T-helper 1 cell (primary cell): Measurements from ENCODE around the gene IPO4.

ENCODE experiments used
- DNase-seq, 5 donors: peaks; one replicate each; pipeline ENCODE4 v3.0.0-alpha.2; 2012 to 2020

IPO4 gene

DNA sequence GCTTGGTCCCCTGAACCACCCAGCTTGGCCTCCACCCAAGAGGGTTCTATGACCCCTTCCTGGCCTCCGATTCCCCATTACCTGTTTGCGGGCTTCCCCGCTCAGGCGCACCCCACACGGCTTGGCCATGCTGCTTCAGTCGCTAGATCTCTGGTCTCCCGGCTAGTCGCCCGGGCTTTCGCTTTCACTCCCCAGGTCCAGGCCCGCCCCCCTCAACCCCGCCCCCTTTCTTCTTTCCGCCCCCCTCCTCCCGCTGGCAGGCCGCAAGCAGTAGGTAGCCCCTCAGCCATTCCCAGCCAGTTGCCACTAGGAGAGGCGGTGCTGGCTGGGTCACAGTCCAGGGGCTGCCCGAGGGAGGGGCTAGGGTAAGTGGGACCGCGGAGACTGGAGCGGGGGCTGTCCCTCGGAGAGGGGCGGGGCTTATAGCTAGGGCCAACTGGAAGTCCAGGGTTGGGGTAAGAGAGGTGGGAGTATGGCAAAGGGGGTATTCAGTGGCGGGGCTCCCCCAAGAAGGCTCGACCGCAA, 42.1 kb downstream of the IPO4 start, which contains the start of gene PSME2:
PSME2 (minus strand) TSS at position 158 of the 525 bp plus-strand sequence; CDS start at position 129, 29 bp downstream.
- DNase-seq, result peak; percentile 75 to 95 (median 77)

DNA sequence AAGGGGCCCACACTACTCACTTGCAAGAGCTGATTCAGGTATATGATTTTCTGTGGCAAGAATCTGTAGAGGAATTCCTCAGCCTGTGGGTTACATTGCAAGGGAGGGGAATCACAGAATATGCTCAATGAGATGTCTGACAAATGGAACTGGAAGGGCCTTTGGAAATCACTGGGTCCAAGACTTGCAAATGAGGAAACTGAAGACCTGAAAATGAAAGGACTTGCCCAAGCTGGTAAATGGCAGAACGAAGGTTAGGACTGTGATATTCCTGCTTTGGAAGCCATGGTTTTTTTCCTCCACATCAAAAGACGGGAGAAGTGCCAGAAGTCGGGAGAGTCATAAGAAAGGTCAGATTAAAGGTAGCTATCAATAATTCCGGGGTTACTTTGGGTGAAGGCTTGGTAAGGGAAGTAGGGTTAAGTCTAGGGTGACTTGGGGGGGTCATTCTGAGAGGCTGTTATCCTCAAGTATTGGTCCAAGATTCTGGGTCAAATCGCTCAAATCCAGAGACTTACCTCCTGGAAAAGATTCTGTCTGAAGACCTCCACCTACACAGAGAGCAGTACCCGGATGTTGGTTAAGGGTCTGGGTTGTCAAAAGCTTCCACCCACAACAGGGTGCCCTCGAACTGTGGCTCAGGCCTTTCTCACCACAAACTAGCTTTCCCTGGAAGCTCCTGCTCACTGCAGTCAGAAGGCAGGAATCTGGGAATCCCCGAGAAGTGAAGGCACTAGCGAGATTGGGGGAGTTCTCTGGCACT, 42.7 kb downstream of the IPO4 start:
- DNase-seq, result no peak

DNA sequence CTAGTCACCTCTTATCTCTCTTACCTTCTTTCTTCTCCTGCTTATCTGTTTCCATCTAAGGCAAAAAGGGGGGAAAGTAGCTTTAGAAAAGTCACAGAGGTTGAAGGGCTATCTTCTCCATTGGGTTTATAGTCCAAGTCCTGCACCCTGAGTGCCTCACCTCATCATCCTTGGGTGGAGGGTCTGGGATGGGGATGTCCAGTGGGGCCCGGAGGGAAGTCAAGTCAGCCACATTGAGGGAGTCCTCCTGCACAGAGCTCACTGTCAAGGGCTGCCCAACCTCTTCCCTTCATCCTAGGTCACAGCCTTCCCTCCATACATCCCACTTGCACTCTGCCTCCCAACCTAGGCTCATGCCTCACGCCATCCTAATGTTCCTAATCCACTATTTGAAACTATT, 43.4 kb downstream of the IPO4 start:
- no peak for DNase-seq

DNA sequence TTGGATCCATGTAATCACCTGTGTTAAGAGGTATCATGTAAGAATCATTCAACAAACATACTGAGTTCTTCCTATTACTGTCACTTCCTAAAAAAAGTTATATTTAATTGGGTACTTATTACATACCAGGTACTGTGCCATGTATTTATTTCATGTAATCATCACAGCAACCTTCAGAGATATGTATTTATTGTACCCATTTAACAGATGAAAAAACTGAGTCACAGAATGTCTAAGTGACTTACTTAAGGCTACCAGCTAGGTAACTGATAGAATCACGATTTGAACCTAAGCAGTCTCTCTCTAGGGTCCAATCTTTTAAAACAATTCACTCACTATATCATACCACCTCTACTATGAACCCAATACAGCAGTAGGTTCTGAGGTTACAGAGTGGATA, 44.2 kb downstream of the IPO4 start:
- no peak for DNase-seq

DNA sequence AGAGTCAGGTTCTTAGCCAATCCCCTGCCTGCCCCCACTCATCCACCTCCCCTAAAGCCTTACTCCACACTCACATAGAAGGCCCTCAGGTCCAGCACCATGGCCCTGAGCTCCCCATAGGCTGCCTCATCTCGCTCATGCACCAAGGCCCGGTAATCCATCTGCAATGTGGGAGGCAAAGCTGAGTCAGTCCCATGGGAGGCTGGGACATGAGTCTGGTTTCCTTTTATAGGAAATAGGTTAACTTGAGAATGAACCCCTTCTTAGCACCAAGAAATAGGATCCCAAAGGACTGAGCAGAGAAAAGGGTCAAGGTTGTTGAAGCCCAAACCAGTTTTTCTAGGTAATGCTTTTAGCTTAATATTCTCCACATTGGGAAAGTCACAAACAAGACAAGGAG, 45.1 kb downstream of the IPO4 start:
- no peak for DNase-seq

DNA sequence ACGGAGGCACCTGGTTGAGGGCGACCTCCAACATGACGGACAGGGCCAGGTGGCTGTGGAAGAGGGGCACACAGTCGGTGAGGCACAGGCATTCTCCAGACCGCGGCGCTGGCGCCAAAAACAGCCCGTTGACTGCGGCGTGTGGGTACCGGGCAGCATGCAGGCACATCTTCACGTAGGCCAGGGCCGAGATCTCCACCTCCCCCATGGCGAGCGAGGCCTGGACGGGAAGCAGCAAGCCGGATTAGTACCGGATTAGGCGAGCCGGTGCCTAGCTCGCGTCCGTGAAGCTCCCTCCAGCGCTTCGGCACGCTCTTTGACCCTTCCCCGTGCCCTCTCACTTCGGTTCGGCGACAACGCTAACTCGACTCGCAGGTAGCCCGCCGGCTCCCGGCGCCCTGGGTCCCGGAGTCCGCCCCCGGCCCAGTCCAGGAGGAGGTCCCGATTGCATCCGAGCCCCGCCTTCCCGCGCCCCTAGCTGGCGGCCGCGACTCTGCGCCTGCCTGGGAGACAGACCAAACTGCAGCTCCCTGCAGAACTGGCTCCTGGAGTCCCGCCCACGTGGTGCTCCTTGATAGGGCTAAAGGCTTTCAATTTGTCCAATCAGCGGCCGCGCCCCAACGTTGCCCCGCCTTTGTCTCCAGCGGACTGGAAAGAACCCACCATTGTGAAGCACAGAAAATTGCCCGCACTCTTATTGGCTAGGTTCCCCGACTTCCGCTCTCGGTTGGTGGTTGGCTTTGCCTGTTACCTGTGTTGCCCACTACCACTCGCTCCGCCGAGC, 47.3 kb downstream of the IPO4 start, which contains the start of gene EMC9:
EMC9 (minus strand) TSS at position 495 of the 784 bp plus-strand sequence; CDS start at position 208, 287 bp downstream.
- peak; percentile 98 to 100 (median 99) for DNase-seq

DNA sequence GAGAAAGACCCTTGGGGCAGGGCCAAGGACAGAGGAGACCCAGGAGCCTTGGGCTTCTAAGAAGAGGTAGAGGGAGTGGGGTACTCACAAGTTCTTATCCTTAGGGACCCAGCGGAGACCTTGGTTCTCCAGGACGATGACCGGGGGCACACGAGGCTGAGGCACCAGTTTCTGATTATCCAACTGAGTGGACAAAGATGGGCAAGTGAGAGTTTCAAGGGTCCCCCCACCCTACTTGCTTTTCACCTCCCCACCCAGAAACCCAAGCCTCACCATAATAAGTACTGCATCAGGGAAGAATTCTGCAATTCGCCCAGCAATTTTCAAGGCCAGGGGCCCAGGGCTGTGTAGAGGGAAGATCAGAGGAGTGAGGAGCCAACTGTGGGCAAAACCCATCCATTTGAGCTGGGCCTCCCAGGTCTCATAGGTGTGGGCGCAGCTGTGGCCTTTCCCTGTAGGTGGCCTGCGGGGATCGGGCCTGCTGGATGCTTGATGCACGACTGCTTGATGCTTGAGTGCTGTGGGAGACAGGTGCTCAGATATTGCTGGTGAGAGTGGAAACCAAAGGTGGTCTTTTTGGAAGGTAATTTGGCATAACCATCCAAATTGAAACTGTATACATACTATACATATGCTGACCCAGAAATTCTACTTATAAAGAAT, 49.2 kb downstream of the IPO4 start:
- DNase-seq, result peak in 1 of 5 donors; percentile 24

DNA sequence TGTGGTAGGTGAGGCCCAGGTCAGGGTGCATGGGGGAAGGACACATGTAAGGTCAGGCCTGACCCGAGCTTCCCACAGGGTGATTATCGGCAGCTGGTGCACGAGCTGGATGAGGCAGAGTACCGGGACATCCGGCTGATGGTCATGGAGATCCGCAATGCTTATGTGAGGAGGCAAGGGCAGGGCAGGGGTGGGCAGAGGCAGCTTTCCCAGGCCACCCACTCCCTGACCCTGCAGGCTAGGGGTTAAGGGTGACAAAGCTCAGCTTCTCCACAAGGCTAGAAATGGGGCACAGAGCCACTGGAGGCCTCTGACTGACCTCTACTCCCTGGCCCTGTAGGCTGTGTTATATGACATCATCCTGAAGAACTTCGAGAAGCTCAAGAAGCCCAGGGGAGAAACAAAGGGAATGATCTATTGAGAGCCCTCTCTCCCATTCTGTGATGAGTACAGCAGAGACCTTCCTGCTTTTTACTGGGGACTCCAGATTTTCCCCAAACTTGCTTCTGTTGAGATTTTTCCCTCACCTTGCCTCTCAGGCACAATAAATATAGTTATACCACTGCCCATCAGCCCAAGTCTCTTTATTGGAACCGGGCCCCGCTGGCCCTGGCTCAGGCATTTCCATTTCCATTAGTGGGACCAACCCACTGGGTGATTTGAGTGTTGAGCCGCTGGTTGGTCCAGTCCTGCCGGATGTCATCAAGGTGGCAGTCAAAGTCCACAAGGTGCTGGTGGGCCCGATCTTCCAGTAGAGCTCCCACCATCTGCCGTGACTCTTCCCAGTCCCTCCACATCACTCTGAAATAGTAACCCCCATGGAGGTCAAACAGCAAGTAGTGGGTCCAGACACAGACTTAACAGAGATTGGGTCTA, 50.0 kb downstream of the IPO4 start:
- no peak for DNase-seq

DNA sequence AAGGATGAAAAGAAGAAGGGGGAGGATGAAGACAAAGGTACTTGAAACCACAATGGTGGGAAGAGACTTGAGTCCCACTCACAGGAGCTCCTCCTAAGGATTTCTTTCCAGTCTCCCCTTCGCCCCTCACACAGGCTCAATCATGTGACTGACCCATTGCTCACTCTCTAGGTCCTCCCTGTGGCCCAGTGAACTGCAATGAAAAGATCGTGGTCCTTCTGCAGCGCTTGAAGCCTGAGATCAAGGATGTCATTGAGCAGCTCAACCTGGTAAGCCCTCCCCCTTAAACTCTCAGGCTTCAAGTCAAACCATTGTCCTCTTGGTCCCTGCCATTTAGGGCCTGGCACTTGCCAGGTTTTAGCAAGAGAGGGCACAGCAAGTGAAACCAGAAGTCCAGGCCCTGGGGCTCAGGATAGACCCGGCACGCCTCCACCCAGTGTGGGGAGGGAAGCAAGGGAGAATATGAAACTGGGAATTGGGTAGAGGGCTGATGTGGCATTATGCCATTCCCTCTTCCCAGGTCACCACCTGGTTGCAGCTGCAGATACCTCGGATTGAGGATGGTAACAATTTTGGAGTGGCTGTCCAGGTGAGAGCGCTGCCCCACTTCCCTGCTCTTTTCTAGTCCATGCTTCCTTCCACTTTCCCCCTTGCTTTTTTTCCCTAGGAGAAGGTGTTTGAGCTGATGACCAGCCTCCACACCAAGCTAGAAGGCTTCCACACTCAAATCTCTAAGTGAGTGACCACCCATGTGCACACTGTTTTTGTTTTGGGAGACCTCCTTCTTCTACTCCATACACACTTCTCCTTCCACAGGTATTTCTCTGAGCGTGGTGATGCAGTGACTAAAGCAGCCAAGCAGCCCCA, 50.9 kb downstream of the IPO4 start:
- no peak for DNase-seq

DNA sequence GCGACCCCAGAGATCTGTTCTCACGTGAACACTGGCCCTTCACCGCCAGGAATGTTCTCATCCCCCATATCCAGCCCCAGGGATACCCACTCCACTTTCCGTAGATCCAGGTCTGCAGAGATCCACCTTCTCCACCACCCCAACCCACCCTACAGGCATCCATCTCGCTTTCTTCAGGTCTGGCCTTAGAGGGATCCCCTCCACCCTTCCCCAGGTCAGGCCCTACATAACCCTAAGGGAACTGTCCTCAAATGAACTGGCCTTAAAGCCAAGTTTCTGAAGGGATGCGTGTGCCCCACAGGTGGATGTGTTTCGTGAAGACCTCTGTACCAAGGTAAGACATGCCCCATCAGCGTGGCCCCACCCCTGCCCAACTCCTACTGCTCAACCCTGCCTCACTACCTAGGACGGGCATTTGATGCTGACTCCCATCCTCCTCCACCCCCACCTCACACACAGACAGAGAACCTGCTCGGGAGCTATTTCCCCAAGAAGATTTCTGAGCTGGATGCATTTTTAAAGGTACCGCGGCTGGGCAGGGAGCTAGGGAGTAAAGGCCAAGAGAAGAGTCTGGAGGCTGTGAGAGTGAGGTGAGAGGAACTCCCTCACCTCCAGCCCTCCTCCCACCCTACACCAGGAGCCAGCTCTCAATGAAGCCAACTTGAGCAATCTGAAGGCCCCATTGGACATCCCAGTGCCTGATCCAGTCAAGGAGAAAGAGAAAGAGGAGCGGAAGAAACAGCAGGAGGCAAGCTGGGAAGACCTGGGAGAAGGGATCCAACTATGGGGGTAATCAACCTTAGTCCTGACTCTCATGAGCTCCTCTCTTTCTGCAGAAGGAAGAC, 51.7 kb downstream of the IPO4 start:
- no peak for DNase-seq

DNA sequence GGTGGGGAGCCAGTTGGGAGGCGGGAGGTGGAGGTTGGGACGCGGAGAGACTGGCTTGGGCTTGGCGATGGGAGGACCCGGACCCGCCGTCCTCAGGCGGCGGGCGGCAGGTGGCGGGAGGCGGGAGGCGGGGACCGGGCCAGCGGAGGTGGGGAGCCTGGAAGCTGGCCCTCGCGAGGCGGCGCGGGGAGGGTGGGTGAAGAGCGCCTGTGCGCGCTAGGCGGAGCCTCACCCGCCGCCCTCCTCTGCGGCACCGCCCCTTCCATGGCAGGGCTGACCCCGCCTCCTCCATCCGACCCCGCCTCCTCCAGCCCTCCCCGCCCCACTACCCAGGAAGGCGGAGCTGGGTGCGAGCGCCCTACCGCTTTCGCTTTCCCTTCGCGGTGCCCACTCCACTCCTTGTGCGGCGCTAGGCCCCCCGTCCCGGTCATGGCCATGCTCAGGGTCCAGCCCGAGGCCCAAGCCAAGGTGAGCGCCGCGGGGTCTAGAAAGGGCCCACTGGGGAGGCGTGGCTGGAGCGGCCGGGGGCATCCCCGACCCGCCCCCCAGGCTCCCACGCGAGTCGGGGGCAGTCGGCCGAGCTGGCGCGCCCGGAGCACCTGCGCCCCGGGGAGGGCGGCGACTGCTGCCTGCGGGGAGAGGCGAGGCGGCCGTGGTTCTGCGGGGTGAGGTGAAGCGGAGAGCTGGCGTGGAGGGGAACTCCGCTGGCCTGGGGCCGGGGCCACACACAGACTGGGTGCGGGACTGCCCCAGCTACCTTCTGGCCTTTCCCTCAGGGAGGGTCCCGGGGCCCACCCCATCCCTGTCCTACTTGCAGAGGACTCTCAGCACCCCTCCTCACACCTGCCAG, 52.6 kb downstream of the IPO4 start, which contains the start of gene PSME1:
PSME1 (plus strand) TSS at position 361 of the 850 bp plus-strand sequence; CDS start at position 430, 69 bp downstream.
- DNase-seq, result peak; percentile 88 to 94 (median 93)

DNA sequence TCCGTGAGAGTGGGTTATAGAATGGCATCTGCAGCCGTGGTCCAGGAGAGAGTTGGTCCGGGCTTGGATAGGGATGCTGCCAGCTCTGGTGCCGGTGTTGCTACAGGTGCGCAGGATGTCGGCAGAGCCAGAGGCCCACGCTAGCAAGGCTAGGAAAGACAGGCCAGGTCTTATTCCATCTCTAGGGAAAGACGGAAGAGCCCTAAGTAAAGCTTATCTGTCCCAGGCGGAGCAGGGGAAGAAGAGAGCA, 53.1 kb downstream of the IPO4 start:
- DNase-seq, result no peak

DNA sequence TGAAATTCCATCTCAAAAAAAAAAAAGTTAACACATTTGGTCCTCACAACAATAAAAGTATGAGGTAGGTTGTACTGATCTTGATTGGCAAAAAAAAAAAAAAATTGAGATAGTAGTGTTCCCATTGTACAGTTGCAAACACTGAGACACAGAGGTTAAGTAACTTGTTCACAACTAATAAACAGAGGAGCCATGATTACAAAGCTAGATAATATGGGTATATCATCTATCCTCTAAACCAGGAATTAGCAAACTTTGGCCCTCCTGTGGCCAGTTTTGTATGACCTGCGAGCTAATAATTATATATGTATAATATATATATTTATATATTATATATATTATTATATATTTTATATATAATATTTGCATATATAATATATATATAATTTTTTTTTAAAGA, 54.9 kb downstream of the IPO4 start:
- DNase-seq, result no peak

DNA sequence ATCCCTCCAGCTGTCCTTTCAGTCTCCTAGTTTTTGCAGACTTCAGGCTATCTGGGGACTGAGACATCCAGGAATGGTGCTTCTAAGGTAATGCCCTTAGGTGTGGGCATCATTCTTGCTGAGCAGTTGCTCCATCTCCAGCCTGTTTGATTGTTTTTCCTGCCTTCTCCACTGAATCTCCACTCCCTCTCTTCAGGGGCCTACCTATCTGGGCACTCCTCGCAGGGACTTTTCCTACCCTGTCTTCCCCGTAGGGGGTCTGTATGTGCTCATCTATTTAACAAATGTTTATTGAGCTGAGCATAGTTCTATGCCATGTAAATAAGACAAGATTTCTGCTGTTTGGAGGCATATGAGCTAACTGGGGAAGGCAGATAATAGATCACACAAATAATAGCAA, 55.6 kb downstream of the IPO4 start:
- DNase-seq, result no peak

DNA sequence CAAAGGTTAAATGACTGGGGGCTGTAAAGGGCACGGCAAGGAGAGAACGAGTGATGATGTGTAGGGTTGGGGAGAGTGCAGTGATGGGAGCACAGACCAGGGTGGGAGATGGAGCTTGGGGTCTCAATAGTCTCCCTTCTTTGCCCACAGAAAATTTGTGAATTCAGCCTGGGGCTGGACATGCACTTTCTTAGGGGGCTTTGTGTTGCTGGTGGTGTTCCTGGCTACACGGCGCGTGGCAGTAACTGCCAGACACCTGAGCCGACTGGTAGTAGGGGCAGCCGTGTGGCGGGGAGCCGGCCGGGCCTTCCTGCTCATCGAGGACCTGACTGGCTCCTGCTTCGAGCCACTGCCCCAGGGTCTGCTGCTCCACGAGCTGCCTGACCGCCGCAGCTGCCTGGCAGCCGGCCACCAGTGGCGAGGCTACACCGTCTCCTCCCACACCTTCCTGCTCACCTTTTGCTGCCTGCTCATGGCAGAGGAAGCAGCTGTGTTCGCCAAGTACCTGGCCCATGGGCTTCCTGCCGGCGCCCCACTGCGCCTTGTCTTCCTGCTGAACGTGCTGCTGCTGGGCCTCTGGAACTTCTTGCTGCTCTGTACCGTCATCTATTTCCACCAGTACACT, 56.4 kb downstream of the IPO4 start:
- peak in 1 of 5 donors; percentile 18 for DNase-seq

DNA sequence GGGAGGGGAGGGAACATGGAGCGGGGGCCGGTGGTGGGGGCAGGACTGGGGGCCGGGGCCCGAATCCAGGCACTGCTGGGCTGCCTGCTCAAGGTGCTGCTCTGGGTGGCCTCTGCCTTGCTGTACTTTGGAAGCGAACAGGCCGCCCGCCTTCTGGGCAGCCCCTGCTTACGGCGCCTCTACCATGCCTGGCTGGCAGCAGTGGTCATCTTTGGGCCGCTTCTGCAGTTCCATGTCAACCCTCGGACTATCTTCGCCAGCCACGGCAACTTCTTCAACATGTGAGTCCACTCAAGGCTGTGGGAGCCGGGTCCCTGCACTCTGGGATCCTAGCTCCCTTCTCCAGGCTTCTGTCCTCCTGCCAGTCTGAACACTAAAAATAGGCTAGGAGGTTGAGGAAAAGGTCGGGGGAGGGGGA, 57.1 kb downstream of the IPO4 start:
- DNase-seq, result no peak

DNA sequence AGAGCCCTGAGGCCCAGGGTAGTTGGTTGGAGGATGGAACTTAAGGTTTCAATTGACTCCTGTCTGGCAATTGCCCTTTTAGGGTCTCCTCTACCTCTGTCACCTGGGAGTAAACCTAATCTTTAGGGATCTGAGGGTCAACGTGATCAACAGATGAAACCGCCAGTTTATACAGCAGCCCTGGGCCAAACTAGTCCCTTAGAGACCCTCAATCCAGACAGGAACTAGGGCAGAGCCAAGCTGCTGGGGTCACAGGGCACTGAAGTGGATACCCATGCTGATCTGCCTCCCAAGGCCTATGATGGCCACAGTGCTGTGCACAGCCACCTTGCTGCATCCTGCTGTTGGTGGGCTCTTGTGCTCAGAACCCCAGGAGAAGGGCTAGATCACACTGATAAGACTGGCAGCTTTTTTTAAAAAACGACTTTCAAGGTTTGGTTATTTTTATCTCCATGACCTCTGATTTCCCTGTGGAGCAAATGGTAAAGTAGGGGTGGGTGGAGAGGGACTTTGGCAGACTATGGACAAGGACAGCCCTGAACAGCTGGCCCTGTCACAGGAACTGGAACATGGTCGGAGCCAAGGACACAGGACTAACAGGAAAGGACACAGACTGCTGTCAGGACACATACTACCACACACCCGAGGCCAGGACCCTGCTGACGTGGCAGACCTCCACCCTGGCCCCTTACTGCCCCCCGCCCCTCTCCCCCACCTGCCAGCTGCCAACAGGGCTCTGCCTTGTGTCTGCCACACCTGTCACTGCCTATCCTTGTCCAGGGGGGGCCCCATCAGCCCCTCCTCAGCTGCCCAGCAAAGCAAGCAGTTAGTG, 57.7 kb downstream of the IPO4 start:
- DNase-seq, result no peak

DNA sequence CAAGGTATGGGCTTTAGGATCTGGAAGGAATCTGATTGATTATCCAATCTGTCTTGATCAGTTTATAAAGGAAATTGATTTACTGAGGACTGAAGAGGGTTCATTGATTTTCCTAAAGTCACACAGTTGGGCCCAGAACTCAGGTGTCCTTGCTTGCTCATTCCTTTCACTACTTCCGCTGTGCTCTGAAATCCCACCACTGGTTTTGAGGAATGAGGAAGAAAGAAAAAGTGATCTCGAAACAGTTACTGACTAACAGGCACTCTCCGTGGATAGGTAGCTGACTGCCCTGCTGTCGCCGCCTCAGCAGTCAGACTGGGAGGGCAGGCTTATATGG, 58.3 kb downstream of the IPO4 start, which contains the start of gene FITM1:
FITM1 (plus strand) TSS at position 280 of the 337 bp plus-strand sequence. CDS start 905 bp downstream, outside the sequence.
- DNase-seq, result no peak
